ENCODE data around the gene SLC35C1. TPM values are rescaled to one million over a fixed set of nuclear protein-coding genes. Genes with fewer than 3 reads are reported as not detected.

The SLC35C1 gene
- total and polyA plus RNA-seq, 9 of the 15 experiments (the other 6 are each of a cell fraction or from before 2014, with no cell fraction given), result 0.65 to 13.1 (median 2.4) TPM

DNA sequence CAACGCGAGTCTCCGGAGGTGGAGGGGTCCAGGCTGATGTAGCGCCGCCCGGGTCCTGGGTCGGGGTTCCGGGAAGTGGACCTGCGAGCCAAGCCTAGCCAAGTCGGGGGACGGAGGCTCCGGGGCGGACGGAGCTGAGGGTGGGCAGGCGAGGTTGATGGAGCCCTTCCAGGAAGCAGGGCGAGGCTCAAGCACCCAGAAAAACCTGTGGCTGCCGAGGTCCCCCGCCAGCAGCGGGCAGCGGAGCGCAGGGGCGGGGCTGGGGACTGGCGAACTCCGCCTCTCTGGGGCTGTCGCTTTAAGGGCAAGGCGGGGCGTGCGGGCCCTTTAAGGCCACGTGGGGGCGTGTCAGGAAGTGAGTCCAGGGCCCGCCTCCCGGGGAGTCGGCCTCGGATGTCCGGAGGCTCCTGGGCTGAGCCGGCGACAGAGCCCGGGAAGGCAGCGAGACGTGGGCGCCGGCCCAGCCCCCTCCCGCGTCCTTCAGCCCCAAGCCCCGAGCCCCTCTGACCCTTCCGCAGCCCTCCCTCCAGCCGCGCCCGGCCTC is at the start of gene SLC35C1 (continued):
- TF ChIP-seq E2F5 (CRISPR knock-in tag; IDR thresholded peaks at IDR 0.05) (no peak), FOXM1 (IDR thresholded peaks at IDR 0.05; ENCODE audit: low read depth) (peak; percentile 57; the same call in 1 of the 2 replicates), FOXM1 (CRISPR knock-in tag; IDR thresholded peaks at IDR 0.05; ENCODE audit: low read depth) (no peak), ZBTB11 (CRISPR knock-in tag; IDR thresholded peaks at IDR 0.05) (peak in 1 of 3 experiments; percentile 68; a peak in 1 of 6 replicates), GABPB2 (CRISPR knock-in tag; conservative IDR thresholded peaks at IDR 0.05) (no peak), CREM (IDR thresholded peaks at IDR 0.05; ENCODE audit: low read depth) (peak; percentile 28; the same call in 1 of the 2 replicates), PCBP1 (IDR thresholded peaks at IDR 0.05; ENCODE audit: low read depth, low read length, poor library complexity, severe bottlenecking) (peak; percentile 59), PHF20 (IDR thresholded peaks at IDR 0.05; ENCODE audit: partially characterized antibody) (peak; percentile 19), EGR1 (conservative IDR thresholded peaks at IDR 0.05) (peak; percentile 54), ZBTB17 (CRISPR knock-in tag; IDR thresholded peaks at IDR 0.05) (0 out of 2 replicates have a peak, but pooled peaks have one; percentile 13), HMGN3 (IDR thresholded peaks at IDR 0.05; ENCODE audit: borderline replicate concordance, extremely low read depth, insufficient read length, low read depth, low read length) (peak; percentile 76), MYC (IDR thresholded peaks at IDR 0.05; ENCODE audit: low read depth, low read length) (peak; percentile 72; the same call in 1 of the 2 replicates), MYC (CRISPR knock-in tag; IDR thresholded peaks at IDR 0.05; ENCODE audit: borderline replicate concordance, low read depth) (0 out of 2 replicates have a peak, but pooled peaks have one; percentile 35), ID3 (CRISPR knock-in tag; IDR thresholded peaks at IDR 0.05) (no peak), ID3 (tag; IDR thresholded peaks at IDR 0.05) (no peak)
- TF ChIP-seq, protein P1, sequence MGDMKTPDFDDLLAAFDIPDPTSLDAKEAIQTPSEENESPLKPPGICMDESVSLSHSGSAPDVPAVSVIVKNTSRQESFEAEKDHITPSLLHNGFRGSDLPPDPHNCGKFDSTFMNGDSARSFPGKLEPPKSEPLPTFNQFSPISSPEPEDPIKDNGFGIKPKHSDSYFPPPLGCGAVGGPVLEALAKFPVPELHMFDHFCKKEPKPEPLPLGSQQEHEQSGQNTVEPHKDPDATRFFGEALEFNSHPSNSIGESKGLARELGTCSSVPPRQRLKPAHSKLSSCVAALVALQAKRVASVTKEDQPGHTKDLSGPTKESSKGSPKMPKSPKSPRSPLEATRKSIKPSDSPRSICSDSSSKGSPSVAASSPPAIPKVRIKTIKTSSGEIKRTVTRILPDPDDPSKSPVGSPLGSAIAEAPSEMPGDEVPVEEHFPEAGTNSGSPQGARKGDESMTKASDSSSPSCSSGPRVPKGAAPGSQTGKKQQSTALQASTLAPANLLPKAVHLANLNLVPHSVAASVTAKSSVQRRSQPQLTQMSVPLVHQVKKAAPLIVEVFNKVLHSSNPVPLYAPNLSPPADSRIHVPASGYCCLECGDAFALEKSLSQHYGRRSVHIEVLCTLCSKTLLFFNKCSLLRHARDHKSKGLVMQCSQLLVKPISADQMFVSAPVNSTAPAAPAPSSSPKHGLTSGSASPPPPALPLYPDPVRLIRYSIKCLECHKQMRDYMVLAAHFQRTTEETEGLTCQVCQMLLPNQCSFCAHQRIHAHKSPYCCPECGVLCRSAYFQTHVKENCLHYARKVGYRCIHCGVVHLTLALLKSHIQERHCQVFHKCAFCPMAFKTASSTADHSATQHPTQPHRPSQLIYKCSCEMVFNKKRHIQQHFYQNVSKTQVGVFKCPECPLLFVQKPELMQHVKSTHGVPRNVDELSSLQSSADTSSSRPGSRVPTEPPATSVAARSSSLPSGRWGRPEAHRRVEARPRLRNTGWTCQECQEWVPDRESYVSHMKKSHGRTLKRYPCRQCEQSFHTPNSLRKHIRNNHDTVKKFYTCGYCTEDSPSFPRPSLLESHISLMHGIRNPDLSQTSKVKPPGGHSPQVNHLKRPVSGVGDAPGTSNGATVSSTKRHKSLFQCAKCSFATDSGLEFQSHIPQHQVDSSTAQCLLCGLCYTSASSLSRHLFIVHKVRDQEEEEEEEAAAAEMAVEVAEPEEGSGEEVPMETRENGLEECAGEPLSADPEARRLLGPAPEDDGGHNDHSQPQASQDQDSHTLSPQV (IDR thresholded peaks at IDR 0.05), result no peak
- TF ChIP-seq, protein P2, sequence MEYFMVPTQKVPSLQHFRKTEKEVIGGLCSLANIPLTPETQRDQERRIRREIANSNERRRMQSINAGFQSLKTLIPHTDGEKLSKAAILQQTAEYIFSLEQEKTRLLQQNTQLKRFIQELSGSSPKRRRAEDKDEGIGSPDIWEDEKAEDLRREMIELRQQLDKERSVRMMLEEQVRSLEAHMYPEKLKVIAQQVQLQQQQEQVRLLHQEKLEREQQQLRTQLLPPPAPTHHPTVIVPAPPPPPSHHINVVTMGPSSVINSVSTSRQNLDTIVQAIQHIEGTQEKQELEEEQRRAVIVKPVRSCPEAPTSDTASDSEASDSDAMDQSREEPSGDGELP (CRISPR knock-in tag; IDR thresholded peaks at IDR 0.05; ENCODE audit: borderline replicate concordance), result peak; percentile 66; the same call in 1 of the 2 replicates

Data from K562 (cell line).